Activated CD4-positive, alpha-beta T cell treated with anti-CD3 and anti-CD28 coated beads for 4 hours (primary cell): Measurements from ENCODE around the gene GPR153.
A peak's percentile ranks its signal among the peaks of the same experiment; 100 is the strongest.

Source experiments
- DNase-seq, 2 donors: peaks; one replicate each; pipeline ENCODE4 v3.0.0-alpha.2; 2020

The GPR153 gene

GRCh38 chr1:6247651-6248050, 13.2 kb downstream of the GPR153 start:
- no peak for DNase-seq

- peak; percentile 81 for DNase-seq
These were observed 14.1 kb downstream of the GPR153 start for GRCh38 chr1:6246497-6247467.

DNA sequence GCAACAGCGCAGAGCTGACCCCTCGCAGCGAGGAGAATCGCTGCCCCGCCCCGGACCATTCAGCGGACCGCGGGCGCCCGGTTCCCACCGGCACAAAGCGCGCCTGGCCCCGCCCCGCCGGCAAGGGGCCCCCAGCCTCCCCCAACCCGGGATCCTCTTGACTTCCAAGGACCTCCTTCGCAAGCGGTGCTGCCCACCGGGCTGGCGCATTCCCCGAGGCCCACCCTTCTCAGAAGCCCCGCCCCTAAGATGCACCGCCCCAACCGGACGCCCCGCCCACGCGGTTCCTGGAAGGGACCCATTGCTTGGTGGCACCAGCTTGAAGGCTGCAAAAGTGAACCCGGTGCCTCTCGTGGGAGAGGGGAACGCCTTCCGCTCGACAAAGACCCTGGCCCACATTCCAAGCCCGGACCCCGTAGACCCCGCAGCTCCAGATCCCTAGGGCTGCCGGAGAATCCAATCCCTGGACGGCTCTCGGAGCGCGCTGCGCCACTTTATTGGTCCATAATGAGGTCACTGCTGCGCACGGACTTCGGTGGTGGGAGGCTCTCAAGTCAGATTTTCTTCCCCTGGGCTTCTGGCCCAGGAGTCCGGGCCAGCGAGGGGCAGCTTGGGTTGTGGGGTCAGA, 14.9 kb downstream of the GPR153 start:
- DNase-seq = peak; percentile 26 to 41

DNA sequence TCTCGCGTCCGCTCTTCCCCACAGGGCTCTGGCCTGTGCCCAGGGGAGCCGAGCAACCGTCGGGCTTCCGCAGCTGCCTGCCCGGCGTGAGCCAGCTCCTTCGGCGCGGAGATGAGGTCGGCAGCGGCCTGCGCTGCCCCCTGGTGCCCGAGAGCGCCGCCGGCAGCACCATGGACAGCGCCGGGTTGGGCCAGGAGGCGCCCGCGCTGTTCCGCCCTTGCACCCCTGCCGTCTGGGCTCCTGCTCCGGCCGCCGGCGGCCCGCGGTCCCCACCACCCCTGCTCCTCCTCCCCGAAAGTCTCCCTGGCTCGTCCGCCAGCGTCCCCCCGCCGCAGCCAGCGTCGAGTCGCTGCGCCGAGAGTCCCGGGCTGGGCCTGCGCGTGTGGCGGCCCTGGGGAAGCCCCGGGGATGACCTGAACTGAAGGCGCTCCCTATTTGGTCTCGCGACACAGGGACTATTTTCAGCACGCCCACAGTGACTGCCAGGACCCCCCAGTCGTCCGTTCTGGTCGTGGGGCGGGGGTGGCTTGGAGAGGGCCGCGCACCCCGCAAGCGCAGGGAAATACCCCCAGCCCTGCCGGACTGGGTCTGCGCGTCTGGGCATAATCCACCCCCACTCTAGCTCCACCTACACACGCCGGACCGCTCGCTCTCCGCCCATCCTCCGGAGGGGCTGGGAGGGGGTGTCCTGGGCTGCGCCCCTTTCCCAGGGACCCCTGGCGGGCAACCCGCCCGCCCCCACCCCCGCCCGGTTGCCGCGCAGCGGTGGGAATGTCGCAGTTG, 15.6 kb downstream of the GPR153 start:
- DNase-seq = peak; percentile 69 to 75

- DNase-seq = no peak
These were observed 16.4 kb downstream of the GPR153 start for GRCh38 chr1:6244401-6245049.

DNA sequence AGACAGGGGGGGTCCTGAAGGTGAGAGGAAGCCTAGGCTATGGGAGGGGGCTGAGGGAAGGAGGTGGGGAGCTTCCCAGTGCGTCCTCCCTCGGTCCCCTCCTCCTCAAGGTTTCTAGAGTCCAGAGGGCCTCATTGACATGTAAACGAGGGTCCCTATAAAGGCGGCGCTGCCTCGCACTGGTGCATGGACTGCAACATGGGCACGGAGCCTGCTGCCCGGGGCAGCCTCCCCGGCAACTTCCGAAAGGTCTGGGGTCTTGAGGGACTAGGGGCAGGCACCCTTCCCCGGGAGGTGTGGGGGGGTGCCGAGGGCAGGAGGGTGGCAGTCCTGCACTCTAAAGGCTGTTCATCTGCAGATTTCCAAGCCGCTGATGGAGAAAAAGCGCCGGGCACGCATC, 16.9 kb downstream of the GPR153 start, which contains the start of gene HES3:
HES3 (plus strand) TSS at position 187 of the 400 bp plus-strand sequence; CDS start at position 374, 187 bp downstream.
- DNase-seq = no peak

- no peak for DNase-seq
These were observed 17.7 kb downstream of the GPR153 start for GRCh38 chr1:6243053-6243834.

DNA sequence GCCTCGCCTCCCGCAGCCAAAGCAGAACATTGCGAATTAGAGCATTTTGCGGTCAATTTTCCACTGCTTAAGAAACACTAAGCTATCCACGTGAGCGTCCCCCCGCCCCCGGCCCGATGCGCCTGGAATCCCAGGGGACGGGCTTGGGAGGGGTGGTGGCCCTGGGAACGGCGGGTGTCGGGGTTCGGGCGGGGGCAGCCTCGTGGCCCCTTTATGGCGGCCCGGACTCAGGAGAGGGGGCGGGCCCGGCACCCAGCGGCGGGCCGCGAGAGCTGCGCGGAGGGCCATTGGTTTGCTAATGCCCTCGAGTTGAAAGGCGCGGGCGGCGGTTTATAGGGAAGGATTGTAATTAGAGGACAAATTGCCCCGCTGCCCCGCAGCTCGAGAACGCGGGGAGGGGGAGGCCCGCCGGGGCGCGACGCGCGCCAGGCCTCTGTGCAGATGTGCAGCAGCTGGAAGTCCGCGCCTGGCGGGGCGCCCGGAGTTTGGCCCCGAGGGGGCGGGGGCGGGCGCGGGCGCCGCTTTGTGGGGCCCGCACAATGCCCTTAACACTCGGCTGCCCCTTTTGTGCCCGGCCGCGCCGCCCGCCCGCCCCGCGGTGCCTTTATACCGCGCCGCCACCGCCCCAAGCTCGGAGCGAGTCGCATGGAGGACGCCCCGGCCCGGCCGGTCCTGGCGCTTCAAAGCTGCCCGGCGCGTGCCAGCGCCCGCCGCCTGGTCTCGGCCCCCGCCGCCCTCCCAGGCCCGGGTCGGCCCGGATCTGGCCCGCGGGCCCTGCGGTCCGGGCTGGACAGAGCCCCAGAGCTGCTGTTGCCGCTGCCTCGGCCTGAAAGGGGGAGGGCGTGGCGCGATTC, 18.8 kb downstream of the GPR153 start:
- no peak for DNase-seq

DNA sequence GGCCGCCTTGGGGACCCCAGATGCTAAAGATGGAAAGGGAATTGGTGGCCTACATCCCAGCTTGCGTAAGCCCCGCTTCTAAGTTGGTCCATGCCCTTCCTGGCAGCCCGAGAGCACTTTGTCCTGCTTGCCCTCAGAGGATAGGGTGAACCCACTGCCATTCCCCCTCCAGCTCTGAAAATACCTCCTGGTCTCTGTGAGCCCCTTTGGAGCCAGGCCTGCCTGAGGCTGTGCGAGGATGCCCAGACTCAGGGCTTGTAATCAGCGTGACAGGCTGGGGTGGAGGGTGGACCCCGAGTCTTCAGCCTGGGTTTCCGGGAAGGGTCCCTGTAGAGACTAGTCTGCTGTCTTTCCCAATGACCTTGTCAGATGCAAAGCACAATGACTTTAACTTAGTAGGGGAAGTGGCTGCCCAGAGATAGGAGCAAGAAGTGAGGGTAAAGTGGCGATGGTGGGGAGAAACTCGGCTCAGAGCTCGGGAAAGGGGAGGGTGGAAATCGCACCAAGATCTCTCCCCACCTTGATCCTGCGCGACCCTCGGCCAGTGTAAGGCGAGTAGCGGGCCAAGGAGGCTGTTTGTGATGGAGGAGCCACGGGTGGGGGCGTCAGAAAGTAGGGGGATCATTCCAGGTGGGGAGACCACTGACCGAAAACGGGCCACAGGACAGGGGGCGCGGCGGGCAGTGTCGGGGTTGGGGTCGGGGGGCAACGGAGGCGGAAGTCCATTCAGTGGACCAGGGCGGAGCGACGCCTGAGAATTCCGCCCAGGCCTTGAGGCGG, 19.6 kb downstream of the GPR153 start:
- DNase-seq = no peak

GRCh38 chr1:6239950-6240768, 20.7 kb downstream of the GPR153 start:
- DNase-seq = no peak

DNA sequence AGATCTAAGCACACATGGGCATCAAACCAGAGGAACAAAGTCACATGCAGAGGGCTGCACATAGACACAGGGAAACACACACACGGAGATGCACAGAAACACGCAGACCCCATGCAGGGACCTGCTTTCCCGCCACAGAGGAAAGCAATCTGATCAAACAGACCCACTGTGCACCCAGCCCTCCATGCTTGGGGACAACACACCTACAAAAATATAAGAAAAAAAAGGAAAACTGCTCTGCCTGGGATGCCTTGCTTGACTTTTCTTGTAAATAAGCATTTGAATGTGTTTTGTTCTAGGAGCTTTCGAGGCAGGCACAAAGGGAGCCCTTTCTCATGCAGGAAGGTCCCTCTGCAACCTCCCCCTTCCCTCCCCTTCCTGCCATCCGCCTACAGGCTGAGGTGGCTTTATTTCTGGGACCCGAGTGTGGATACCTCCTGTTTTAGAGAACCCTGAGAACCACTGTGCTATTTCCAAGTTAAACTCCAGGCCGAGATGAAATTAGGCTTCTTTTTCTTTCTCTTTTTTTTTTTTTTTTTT, 21.6 kb downstream of the GPR153 start:
- no peak for DNase-seq

DNA sequence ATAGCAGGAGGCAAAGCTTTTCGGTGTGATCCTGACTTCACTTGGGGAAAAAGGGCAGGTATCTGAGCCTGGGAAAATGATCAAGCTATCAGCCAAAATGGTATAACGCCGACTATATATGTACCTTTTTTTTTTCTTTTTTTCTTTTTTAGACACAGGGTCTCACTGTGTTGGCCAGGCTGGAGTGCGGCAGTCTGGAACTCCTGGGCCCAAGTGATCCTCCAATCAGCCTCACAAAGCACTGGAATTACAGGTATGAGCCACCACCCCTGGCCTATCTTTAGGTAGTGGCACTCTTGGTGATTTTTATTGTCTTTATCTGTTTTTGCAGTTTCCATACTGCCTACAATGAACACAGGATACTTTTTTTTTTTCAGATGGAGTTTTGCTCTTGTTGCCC, 23.8 kb downstream of the GPR153 start:
- DNase-seq = no peak

GRCh38 chr1:6235296-6235677, 25.6 kb downstream of the GPR153 start:
- DNase-seq = no peak

DNA sequence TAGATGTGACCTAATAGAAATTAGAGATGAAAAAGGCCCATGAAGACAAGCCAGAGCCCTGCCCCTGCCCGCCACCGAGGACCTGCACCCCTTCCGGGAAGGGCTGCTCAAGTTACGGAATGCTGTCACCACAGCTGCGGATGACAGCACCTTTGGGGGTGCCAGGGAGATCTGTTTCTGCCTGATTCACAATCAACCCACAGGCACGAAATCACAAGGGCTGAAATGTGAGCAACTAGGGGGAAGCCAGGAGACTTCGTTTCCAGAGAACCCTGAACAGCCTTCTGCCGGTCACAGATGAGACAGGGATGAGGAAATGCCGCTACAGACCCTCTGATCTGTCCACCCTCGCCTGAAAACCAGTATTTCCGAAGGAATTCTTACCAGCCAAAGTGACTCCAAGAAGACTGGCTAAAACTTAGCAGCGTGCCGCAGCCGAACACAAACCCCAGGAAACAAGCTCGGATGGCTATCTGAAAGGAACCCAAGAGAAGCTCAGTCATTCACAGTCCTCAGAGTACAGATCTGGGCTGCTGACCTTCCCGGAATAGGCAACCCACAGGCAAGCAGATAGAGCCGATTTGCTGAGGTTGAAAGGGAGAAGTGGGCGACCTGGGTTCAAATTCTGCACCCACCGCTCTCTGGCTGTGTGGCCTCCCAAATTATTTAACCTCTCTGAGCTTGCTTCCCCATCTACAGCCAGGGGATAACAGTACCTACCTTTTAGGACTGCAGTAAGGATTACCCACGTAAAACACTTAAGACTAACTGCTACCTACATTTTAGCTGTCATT, 26.2 kb downstream of the GPR153 start:
- DNase-seq = no peak

- DNase-seq = no peak
These were observed 27.5 kb downstream of the GPR153 start for GRCh38 chr1:6233376-6233775.

GRCh38 chr1:6225651-6226050, 35.2 kb downstream of the GPR153 start:
- DNase-seq = no peak

DNA sequence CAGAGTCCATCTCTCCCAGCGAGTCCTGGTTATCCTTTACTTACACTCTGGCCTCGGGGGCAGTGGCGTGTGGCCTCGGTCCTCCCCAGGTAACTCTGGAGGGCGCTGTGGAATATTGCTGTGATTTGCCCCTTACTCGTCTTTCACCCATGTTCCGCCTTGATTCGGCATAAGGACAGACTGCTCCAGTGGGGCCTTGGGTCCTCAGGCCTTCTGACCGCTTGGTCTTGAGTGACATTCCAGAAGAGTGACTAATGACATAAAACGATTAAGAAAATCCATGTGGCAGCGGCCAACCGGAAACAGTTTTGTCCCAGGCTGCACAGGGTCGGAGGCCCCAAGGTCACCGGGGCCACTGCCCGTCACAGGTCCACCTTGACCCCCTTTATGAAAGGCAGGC, 36.2 kb downstream of the GPR153 start:
- no peak for DNase-seq

GRCh38 chr1:6223617-6224016, 37.3 kb downstream of the GPR153 start:
- DNase-seq = no peak
